Naive thymus-derived CD8-positive, alpha-beta T cell (primary cell): ENCODE data around the gene GTF2I. TPM values are rescaled to one million over a fixed set of nuclear protein-coding genes. Genes with fewer than 3 reads are reported as not detected.
"Not testable (repeated sequence)": the region's sequence is repeated elsewhere in the genome, so short reads cannot be mapped to it uniquely, and the experiment has no call there.

ENCODE experiments used
- ATAC-seq, 2 donors: fragments of 150-1000 bp; cut with Tn5 transposase in 1 of 2; sonication (Bioruptor Pico), chemical (Tn5 transposase) in 1 of 2; 1 replicate in 1 of 2; 2 replicates in 1 of 2; pipeline ENCODE4 v1.10.0; 2021; ENCODE audit warnings: mild to moderate bottlenecking in 2 of 2, moderate library complexity in 2 of 2
- POLR2A ChIA-PET: fragments of 350-600 bp; sonication (Branson Sonifier 250); formaldehyde crosslinking; loops from one replicate; lab custom pipeline; 2021; ENCODE audit warnings: antibody characterized with exemption; lab: Charles Lee
- DNase-seq, 10 donors: peaks; one replicate each; pipeline versions ENCODE4 v3.0.0 to v3.0.0-alpha.2; 2020 to 2022
- H3K27ac Mint-ChIP-seq, 10 donors: one replicate each; pipeline ENCODE4 v1.8.0; 2020 to 2022; ENCODE audit warnings: mild to moderate bottlenecking in 10 of 10, mixed read lengths in 10 of 10, moderate library complexity in 4 of 10, inconsistent platforms in 1 of 10
- H3K27me3 Mint-ChIP-seq, 5 donors: one replicate each; pipeline ENCODE4 v1.8.0; 2021 to 2022; ENCODE audit warnings: mixed read lengths in 5 of 5
- H3K36me3 Mint-ChIP-seq, 3 donors: one replicate each; pipeline ENCODE4 v1.8.0; 2020 to 2022; ENCODE audit warnings: mixed read lengths in 3 of 3, mild to moderate bottlenecking in 2 of 3, inconsistent platforms in 1 of 3
- H3K4me1 Mint-ChIP-seq, 4 donors: one replicate each; pipeline ENCODE4 v1.8.0; 2021 to 2022; ENCODE audit warnings: mixed read lengths in 4 of 4
- H3K4me3 Mint-ChIP-seq, 10 donors: one replicate each; pipeline ENCODE4 v1.8.0; 2020 to 2022; ENCODE audit warnings: mild to moderate bottlenecking in 10 of 10, mixed read lengths in 10 of 10, moderate library complexity in 6 of 10, inconsistent platforms in 1 of 10
- H3K9me3 Mint-ChIP-seq, 9 donors: one replicate each; pipeline ENCODE4 v1.8.0; 2020 to 2022; ENCODE audit warnings: mixed read lengths in 9 of 9, mild to moderate bottlenecking in 3 of 9, inconsistent platforms in 1 of 9, moderate library complexity in 1 of 9
- polyA plus RNA-seq, 3 donors: library from polyadenylated mRNA; unstranded; fragments of 300-500 nt; fragmentation: Illumina TruSeq; gene quantifications; one replicate each; pipeline ENCODE4 v1.2.3, GENCODE V29; 2021
- total RNA-seq, 8 experiments: library from RNA in 2 of 8; stranded (reverse) in 2 of 8; gene quantifications; one replicate each; pipeline ENCODE4 v1.2.3 and lab custom pipeline; 2021 to 2026

GTF2I gene
- total and polyA plus RNA-seq, 5 experiments from 2014 or later = 55.4 to 206 (median 78.6) TPM

GRCh38 chr7:74726309-74727101 lies 69.0 kb downstream of the GTF2I start:
- H3K4me1 Mint-ChIP-seq = peaks cover 0 to 9% (median 3%) of the 10 kb centered on the region in 4 donors

GRCh38 chr7:74728686-74729085 lies 71.2 kb downstream of the GTF2I start:
- H3K27ac Mint-ChIP-seq, H3K4me3 Mint-ChIP-seq, DNase-seq, H3K4me1 Mint-ChIP-seq, H3K27me3 Mint-ChIP-seq, ATAC-seq, POLR2A ChIA-PET, H3K9me3 Mint-ChIP-seq: not testable (repeated sequence)
- peaks cover 0 to 28% (median 0%) of the 10 kb centered on the region in 3 donors for H3K36me3 Mint-ChIP-seq

More at GRCh38 chr7:74726309-74727101, 69.0 kb downstream of the GTF2I start:
- Mint-ChIP-seq H3K4me3 (no peak overlapping the region), H3K27me3 (no peaks in the 10 kb centered on the region), H3K9me3 (no peaks in the 10 kb centered on the region), H3K36me3 (peaks cover 0 to 42% (median 5%) of the 10 kb centered on the region in 3 donors), H3K27ac (peak overlapping the region in 8 of 10 donors; percentile 4 to 68 (median 26))
- POLR2A ChIA-PET = interaction anchor here (0.7 kb wide), 1 partner anchor 135 kb away, joined by 3 read pairs; no protein-coding TSS in a partner anchor
- ATAC-seq (no peak), DNase-seq (no peak)

GRCh38 chr7:74730186-74730585 lies 72.7 kb downstream of the GTF2I start:
- POLR2A ChIA-PET = interaction anchor here (0.7 kb wide), 1 partner anchor 73 kb away, joined by 4 read pairs; no protein-coding TSS in a partner anchor
- not testable (repeated sequence) for H3K4me3 Mint-ChIP-seq, ATAC-seq, H3K27me3 Mint-ChIP-seq, DNase-seq, H3K27ac Mint-ChIP-seq, H3K9me3 Mint-ChIP-seq, H3K4me1 Mint-ChIP-seq
- H3K36me3 Mint-ChIP-seq = peaks cover 0 to 25% (median 0%) of the 10 kb centered on the region in 3 donors

- H3K4me3 Mint-ChIP-seq, H3K36me3 Mint-ChIP-seq, H3K27me3 Mint-ChIP-seq, ATAC-seq, H3K27ac Mint-ChIP-seq, POLR2A ChIA-PET, H3K9me3 Mint-ChIP-seq, H3K4me1 Mint-ChIP-seq, DNase-seq: not testable (repeated sequence)
These were observed 82.6 kb downstream of the GTF2I start for GRCh38 chr7:74739974-74740703.

GRCh38 chr7:74743936-74744557 lies 86.5 kb downstream of the GTF2I start:
- H3K9me3 Mint-ChIP-seq, H3K4me3 Mint-ChIP-seq, ATAC-seq, H3K36me3 Mint-ChIP-seq, DNase-seq, POLR2A ChIA-PET, H3K27ac Mint-ChIP-seq, H3K4me1 Mint-ChIP-seq, H3K27me3 Mint-ChIP-seq: not testable (repeated sequence)

- H3K4me3 Mint-ChIP-seq, H3K9me3 Mint-ChIP-seq, H3K27me3 Mint-ChIP-seq, DNase-seq, H3K36me3 Mint-ChIP-seq, H3K27ac Mint-ChIP-seq, H3K4me1 Mint-ChIP-seq, POLR2A ChIA-PET, ATAC-seq: not testable (repeated sequence)
These were observed 96.5 kb downstream of the GTF2I start for GRCh38 chr7:74753921-74754482.

- POLR2A ChIA-PET, DNase-seq, H3K9me3 Mint-ChIP-seq, H3K27ac Mint-ChIP-seq, H3K4me3 Mint-ChIP-seq, H3K36me3 Mint-ChIP-seq, H3K4me1 Mint-ChIP-seq, H3K27me3 Mint-ChIP-seq, ATAC-seq: not testable (repeated sequence)
These were observed 99.2 kb downstream of the GTF2I start for GRCh38 chr7:74756673-74757072.

GRCh38 chr7:74758268-74758667 lies 100.8 kb downstream of the GTF2I start:
- H3K4me1 Mint-ChIP-seq, POLR2A ChIA-PET, H3K9me3 Mint-ChIP-seq, DNase-seq, H3K27me3 Mint-ChIP-seq, H3K36me3 Mint-ChIP-seq, H3K4me3 Mint-ChIP-seq, ATAC-seq, H3K27ac Mint-ChIP-seq: not testable (repeated sequence)

- ATAC-seq, H3K9me3 Mint-ChIP-seq, DNase-seq, H3K36me3 Mint-ChIP-seq, POLR2A ChIA-PET, H3K4me3 Mint-ChIP-seq, H3K27me3 Mint-ChIP-seq, H3K27ac Mint-ChIP-seq, H3K4me1 Mint-ChIP-seq: not testable (repeated sequence)
These were observed 101.5 kb downstream of the GTF2I start for GRCh38 chr7:74758982-74759381.

GRCh38 chr7:74765205-74765918 lies 107.8 kb downstream of the GTF2I start:
- DNase-seq, H3K4me1 Mint-ChIP-seq, H3K27me3 Mint-ChIP-seq, POLR2A ChIA-PET, H3K27ac Mint-ChIP-seq, H3K36me3 Mint-ChIP-seq, H3K9me3 Mint-ChIP-seq, H3K4me3 Mint-ChIP-seq: not testable (repeated sequence)
- ATAC-seq = peak; percentile 72 to 78

GRCh38 chr7:74766509-74766908 lies 109.0 kb downstream of the GTF2I start:
- DNase-seq, H3K36me3 Mint-ChIP-seq, H3K27ac Mint-ChIP-seq, H3K9me3 Mint-ChIP-seq, H3K27me3 Mint-ChIP-seq, H3K4me1 Mint-ChIP-seq, POLR2A ChIA-PET, H3K4me3 Mint-ChIP-seq: not testable (repeated sequence)
- ATAC-seq = peak in 1 of 2 donors; percentile 8

GRCh38 chr7:74766991-74767390 lies 109.5 kb downstream of the GTF2I start:
- POLR2A ChIA-PET, H3K36me3 Mint-ChIP-seq, H3K9me3 Mint-ChIP-seq, H3K27me3 Mint-ChIP-seq, H3K4me3 Mint-ChIP-seq, DNase-seq, H3K4me1 Mint-ChIP-seq, ATAC-seq: not testable (repeated sequence)
- peak overlapping the region in 2 of 10 donors; percentile 9 to 21 for H3K27ac Mint-ChIP-seq
